Ovary (tissue), 3 donors: Measurements from ENCODE around the gene POC1A.

Experiments used
- EP300 ChIP-seq: sonication (generic); formaldehyde crosslinking; IDR thresholded peaks from one replicate; pipeline ENCODE4 v1.6.1; 2017; ENCODE audit warnings: antibody characterized with exemption
- POLR2A ChIP-seq: fragments of 450-650 bp; IDR thresholded peaks from one replicate; pipeline ENCODE4 v1.6.1; 2017; ENCODE audit warnings: antibody characterized with exemption, mild to moderate bottlenecking, moderate library complexity
- TF ChIP-seq, protein P1 (sequence below), 3 donors: fragments of 450-650 bp in 2 of 3; fragments of 200-600 bp in 1 of 3; IDR thresholded peaks; one replicate each; pipeline versions ENCODE4 v1.5.1 to v1.8.0; 2016 to 2022; ENCODE audit warnings: antibody characterized with exemption in 3 of 3, mild to moderate bottlenecking in 1 of 3
- donor health status: DM: no; HTN: no; CAD: no.

DNA sequence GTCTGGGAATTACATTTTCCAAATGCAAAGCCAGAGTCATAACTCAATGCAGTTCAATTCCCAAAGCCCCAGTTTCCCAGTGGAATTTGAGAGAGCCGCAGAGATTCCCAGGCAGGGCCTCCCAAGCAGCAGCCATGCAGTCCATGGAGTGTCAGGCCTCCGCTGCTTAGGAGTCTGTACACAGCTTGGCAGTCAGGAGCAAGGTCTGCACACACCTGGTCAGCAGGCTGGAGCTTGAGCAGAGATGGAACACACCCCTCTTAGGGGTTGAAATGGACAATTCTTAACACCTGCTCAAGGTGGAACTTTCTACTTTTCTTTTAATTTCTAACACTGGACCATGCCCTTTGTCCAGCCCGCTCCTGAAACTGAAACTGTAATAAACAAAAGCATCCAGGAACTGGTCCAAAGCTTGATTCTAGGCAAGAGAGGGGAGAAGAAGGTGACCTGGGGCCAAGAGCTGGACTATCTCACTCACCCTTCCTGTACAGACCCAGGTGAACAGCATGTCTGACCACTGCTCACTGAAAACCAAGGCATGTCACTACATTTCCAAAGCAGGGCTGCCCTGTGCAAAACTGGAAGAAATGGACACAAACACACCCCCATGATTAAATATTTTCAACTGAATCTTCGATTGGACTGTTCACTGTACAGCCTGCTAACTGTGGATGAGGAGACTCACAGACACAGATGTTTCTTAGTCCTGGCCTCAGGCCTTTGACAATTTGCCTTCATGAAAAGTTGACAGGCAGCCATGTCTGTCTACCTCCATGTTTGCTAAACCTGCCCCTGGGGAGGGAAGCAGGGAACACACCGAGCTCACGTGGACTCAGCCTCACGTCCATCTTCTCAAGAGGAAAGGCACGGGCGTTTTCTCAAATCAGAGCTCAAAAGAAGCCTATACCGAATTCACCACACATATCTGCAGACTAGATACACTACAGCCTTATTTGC is 49.3 kb downstream of the POC1A start:
- no peak for TF ChIP-seq POLR2A
- TF ChIP-seq, protein P1, sequence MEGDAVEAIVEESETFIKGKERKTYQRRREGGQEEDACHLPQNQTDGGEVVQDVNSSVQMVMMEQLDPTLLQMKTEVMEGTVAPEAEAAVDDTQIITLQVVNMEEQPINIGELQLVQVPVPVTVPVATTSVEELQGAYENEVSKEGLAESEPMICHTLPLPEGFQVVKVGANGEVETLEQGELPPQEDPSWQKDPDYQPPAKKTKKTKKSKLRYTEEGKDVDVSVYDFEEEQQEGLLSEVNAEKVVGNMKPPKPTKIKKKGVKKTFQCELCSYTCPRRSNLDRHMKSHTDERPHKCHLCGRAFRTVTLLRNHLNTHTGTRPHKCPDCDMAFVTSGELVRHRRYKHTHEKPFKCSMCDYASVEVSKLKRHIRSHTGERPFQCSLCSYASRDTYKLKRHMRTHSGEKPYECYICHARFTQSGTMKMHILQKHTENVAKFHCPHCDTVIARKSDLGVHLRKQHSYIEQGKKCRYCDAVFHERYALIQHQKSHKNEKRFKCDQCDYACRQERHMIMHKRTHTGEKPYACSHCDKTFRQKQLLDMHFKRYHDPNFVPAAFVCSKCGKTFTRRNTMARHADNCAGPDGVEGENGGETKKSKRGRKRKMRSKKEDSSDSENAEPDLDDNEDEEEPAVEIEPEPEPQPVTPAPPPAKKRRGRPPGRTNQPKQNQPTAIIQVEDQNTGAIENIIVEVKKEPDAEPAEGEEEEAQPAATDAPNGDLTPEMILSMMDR (IDR thresholded peaks at IDR 0.05), result no peak
- no peak for TF ChIP-seq EP300
